K562 (cell line): ENCODE measurements around the gene SLC44A5. TPM values are rescaled to one million over a fixed set of nuclear protein-coding genes. Genes with fewer than 3 reads are reported as not detected.

Source experiments
- ATAC-seq: fragments of 200-7000 bp; cut with Tn5 transposase; 3 replicates; pipeline ENCODE4 v1.9.1; 2020; ENCODE audit warnings: moderate library complexity
- BruUV-seq: library from RNA; stranded (reverse); fragments of 400-500 nt; replicated peaks from 2 replicates; lab custom pipeline; 2021; lab: Mats Ljungman, UMichigan
- CTCF ChIA-PET: fragments of 300-600 bp; formaldehyde crosslinking; extraction: SDS; loops from one replicate; lab custom pipeline; 2021; ENCODE audit warnings: low intra/inter-chr PET ratio; lab: Yijun Ruan, JAX
- POLR2A ChIA-PET: fragments of 300-600, 350-650 bp; sonication (Branson Sonifier 250); formaldehyde crosslinking; extraction: SDS; loops from one replicate; lab custom pipeline; 2021; ENCODE audit warnings: antibody characterized with exemption, inconsistent platforms; lab: Yijun Ruan, JAX
- DNase-seq, 4 experiments: peaks; one replicate each; pipeline versions ENCODE4 v3.0.0 to v3.0.0-alpha.2; 2011 to 2018; ENCODE audit warnings: low spot score in 3 of 4, mixed read lengths in 3 of 4; ENCODE audit errors: extremely low read depth in 1 of 4
- FAIRE-seq: peaks from 2 replicates; lab custom pipeline; 2011; peaks lifted over from hg19 to GRCh38; lab: Jason Lieb, UNC
- H2AFZ ChIP-seq: 2 replicates; pipeline ENCODE4 v1.6.0; 2011; ENCODE audit warnings: low read depth, low read length, control low read depth, inconsistent platforms
- H3K27ac ChIP-seq: fragments of 200-600 bp; 3 replicates; pipeline ENCODE4 v1.8.0; 2011; ENCODE audit warnings: low read depth, mild to moderate bottlenecking, control low read depth, inconsistent platforms, low read length, moderate library complexity, mixed read lengths; ENCODE audit errors: extremely low read depth
- H3K27me3 ChIP-seq, 2 experiments: fragments of 300-600 bp in 1 of 2; 2 replicates in 1 of 2; 3 replicates in 1 of 2; pipeline versions ENCODE4 v1.6.0 to v1.8.0; 2011; ENCODE audit warnings: inconsistent platforms in 2 of 2, low read length in 2 of 2, mild to moderate bottlenecking in 1 of 2, mixed read lengths in 1 of 2, moderate library complexity in 1 of 2; ENCODE audit not compliant: control insufficient read depth in 2 of 2, insufficient read depth in 2 of 2
- H3K36me3 ChIP-seq: fragments of 300-600 bp; 3 replicates; pipeline ENCODE4 v1.8.0; 2011; ENCODE audit warnings: mild to moderate bottlenecking, low read length, inconsistent platforms; ENCODE audit not compliant: control insufficient read depth, insufficient read depth
- H3K4me1 ChIP-seq, 2 experiments: fragments of 200-600 bp in 1 of 2; replicated peaks in 1 of 2; 2 replicates in 1 of 2; 3 replicates in 1 of 2; pipeline versions ENCODE4 v1.5.1 to v1.8.0; 2011; ENCODE audit warnings: inconsistent platforms in 2 of 2, low read length in 2 of 2, mild to moderate bottlenecking in 1 of 2, mixed read lengths in 1 of 2, moderate library complexity in 1 of 2; ENCODE audit not compliant: control insufficient read depth in 2 of 2, insufficient read depth in 2 of 2
- H3K4me2 ChIP-seq: 2 replicates; pipeline ENCODE4 v1.6.1; 2011; ENCODE audit warnings: low read length, control low read depth, inconsistent platforms, mixed read lengths; ENCODE audit not compliant: insufficient read depth
- H3K4me3 ChIP-seq: fragments of 200-600 bp; sonication (generic), shearing (Covaris generic); 2 replicates; pipeline ENCODE4 v1.5.1; 2016; ENCODE audit warnings: control low read depth, inconsistent platforms
- H3K79me2 ChIP-seq: fragments of 200-600 bp; 3 replicates; pipeline ENCODE4 v1.8.0; 2011; ENCODE audit warnings: low read length, inconsistent platforms; ENCODE audit not compliant: control insufficient read depth, insufficient read depth
- H3K9ac ChIP-seq, 2 experiments: 2 replicates each; pipeline versions ENCODE4 v1.6.0 to v1.6.1; 2011; ENCODE audit warnings: low read depth in 2 of 2, low read length in 2 of 2, control low read depth in 1 of 2, inconsistent platforms in 1 of 2, mild to moderate bottlenecking in 1 of 2, mixed read lengths in 1 of 2; ENCODE audit not compliant: insufficient read depth in 1 of 2
- H3K9me1 ChIP-seq: one replicate; pipeline ENCODE4 v1.6.0; 2011; ENCODE audit warnings: inconsistent platforms, mild to moderate bottlenecking, low read length, moderate library complexity; ENCODE audit not compliant: control insufficient read depth, insufficient read depth
- H3K9me3 ChIP-seq: replicated peaks from 2 replicates; pipeline ENCODE4 v1.5.1; 2011; ENCODE audit warnings: low read depth, low read length, inconsistent platforms; ENCODE audit not compliant: control insufficient read depth, insufficient read depth
- H4K20me1 ChIP-seq: replicated peaks from 2 replicates; pipeline ENCODE4 v1.6.1; 2011; ENCODE audit warnings: low read length, inconsistent platforms, mixed read lengths; ENCODE audit not compliant: control insufficient read depth, insufficient read depth
- ARID2 ChIP-seq: fragments of 450-650 bp; IDR thresholded peaks from 2 replicates; pipeline ENCODE4 v1.6.1; 2017; ENCODE audit warnings: antibody characterized with exemption, mild to moderate bottlenecking
- CC2D1A ChIP-seq: fragments of 450-650 bp; IDR thresholded peaks from 2 replicates; pipeline ENCODE4 v1.6.1; 2017; ENCODE audit warnings: mild to moderate bottlenecking
- FOXK2 ChIP-seq, 2 experiments: fragments of 450-650 bp; IDR thresholded peaks in 1 of 2; conservative IDR thresholded peaks in 1 of 2; 2 replicates each; pipeline ENCODE4 v1.6.1; 2016; ENCODE audit warnings: low read depth in 2 of 2, mild to moderate bottlenecking in 1 of 2
- HDGF ChIP-seq: fragments of 450-650 bp; IDR thresholded peaks from 2 replicates; pipeline ENCODE4 v1.6.1; 2016
- NCOA6 ChIP-seq: fragments of 450-650 bp; IDR thresholded peaks from 2 replicates; pipeline ENCODE4 v1.6.1; 2017; ENCODE audit warnings: mild to moderate bottlenecking
- SMC3 ChIP-seq: conservative IDR thresholded peaks from 2 replicates; pipeline ENCODE4 v1.6.1; 2011; ENCODE audit warnings: low read depth, low read length, improper control_type of control experiment; ENCODE audit not compliant: insufficient read depth
- ZNF165 ChIP-seq: fragments of 250-450 bp; sonication (Bioruptor Pico); IDR thresholded peaks from 2 replicates; pipeline ENCODE4 v1.4.0; 2020; ENCODE audit warnings: borderline replicate concordance
- WGBS: fragments of 100-300 bp; shearing (Covaris generic); methylation state at CpG from one replicate; pipeline ENCODE4 v1.1.6; 2016; ENCODE audit warnings: low coverage, mixed read lengths; ENCODE audit not compliant: insufficient coverage; ENCODE audit errors: missing lambda C conversion rate; 5-methylcytosine and 5-hydroxymethylcytosine counted together
- in situ Hi-C: fragments of 300-500 bp; cut with MboI; formaldehyde crosslinking; loops from 4 replicates; pipeline ENCODE4 v1.15.0; 2018; ENCODE audit warnings: inconsistent platforms, mixed read lengths
- intact Hi-C: fragments of 100-400 bp; cut with micrococcal nuclease; formaldehyde crosslinking; loops from 2 replicates; pipeline ENCODE4 v1.14.2; 2022
- polyA plus RNA-seq, 8 experiments: library from polyadenylated mRNA; depleted of rRNA in 4 of 8; stranded (reverse) in 5 of 8; unstranded in 3 of 8; fragments of >200 nt; fragmentation: Nextera tagmentation in 2 of 8; fragmentation: Illumina TruSeq in 1 of 8; extraction: Ambion mirVana in 2 of 8; extraction: Trizol in 1 of 8; gene quantifications; 2 replicates each; pipeline versions ENCODE4 v1.2.1 to v1.2.3, GENCODE V29; 2011 to 2014; ENCODE audit warnings: inconsistent platforms in 1 of 8, missing spikeins in 1 of 8
- total RNA-seq, 7 experiments: library from RNA; depleted of rRNA in 6 of 7; stranded (reverse); fragments of >200 nt in 6 of 7; fragmentation: Illumina TruSeq in 2 of 7; extraction: Trizol in 2 of 7; gene quantifications; 2 replicates each; pipeline versions ENCODE4 v1.2.1 to v1.2.3, GENCODE V29; 2011 to 2021; ENCODE audit warnings: low replicate concordance in 1 of 7
- TF ChIP-seq, protein P1 (sequence below), 3 experiments: IDR thresholded peaks in 2 of 3; conservative IDR thresholded peaks in 1 of 3; 2 replicates each; pipeline ENCODE4 v1.5.1; 2011 to 2012; ENCODE audit warnings: low read length in 3 of 3, mild to moderate bottlenecking in 3 of 3, control low read depth in 2 of 3, improper control_type of control experiment in 1 of 3, inconsistent platforms in 1 of 3, low read depth in 1 of 3, mixed read lengths in 1 of 3, moderate library complexity in 1 of 3; ENCODE audit not compliant: insufficient read depth in 2 of 3
- TF ChIP-seq, protein P2 (sequence below): fragments of 450-650 bp; formaldehyde crosslinking; IDR thresholded peaks from 2 replicates; pipeline ENCODE4 v1.4.0; 2020; ENCODE audit warnings: mild to moderate bottlenecking, moderate library complexity

SLC44A5 gene
- total and polyA plus RNA-seq, 9 of the 15 experiments (the other 6 are each of a cell fraction or from before 2014, with no cell fraction given), result 1.2 to 10.1 (median 3.2) TPM

DNA sequence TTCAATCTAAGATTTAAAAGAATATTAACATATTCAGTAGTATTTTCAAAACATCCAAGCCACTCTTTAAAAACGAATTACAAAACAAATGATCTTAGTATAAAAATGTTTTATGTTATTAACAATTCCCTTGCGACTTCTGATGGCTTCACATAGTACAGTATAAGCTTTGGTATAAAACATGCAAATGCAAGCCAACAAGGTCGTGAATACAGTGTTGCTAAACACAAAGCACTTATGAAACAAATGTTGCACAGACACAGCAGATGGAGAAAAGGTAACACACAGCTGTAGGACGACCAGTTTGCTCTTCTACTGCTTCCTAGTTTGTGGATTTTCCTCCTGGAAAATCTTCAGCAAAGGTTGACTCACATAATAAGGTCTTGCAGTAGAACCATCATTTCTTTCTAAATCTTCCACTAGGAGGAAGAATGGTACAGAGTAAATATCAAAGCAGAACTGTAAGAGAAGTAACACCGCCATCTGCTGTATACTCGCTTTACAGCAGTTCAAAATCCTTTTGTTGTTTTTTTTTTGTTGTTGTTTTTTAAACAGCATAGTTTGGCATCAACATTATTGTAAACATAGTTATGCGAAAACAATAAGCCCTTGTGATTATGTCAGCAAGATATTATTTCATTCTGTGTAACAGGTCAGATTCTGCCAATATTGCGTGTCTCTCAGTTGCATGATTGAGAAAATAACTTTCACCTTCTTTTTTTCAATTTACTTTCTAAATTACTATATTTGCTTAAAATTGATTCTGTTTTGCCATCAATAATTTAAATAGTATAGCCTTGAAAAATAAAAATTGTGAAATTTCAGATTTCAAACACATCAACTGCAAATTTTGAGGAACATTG, 407.3 kb downstream of the SLC44A5 start:
- no peak overlapping the region for H3K4me3 ChIP-seq
- no peaks in the 10 kb centered on the region for H3K36me3 ChIP-seq
- 3% methylated on average over 8 of the region's 8 CpGs for WGBS
- H3K9me1 ChIP-seq, result no peaks in the 10 kb centered on the region
- DNase-seq (peak; percentile 35 to 44 (median 42)), ATAC-seq (peak; percentile 92), FAIRE-seq (peak; percentile 87)
- ChIA-PET POLR2A (no interaction called here), CTCF (interaction anchor here (0.7 to 5.2 kb wide), 2 partner anchors 432 to 945 kb away, joined by 3 to 53 read pairs; no protein-coding TSS in a partner anchor)
- no peaks in the 10 kb centered on the region for H3K4me1 ChIP-seq
- no peak overlapping the region for H3K9ac ChIP-seq
- no peaks in the 10 kb centered on the region for H4K20me1 ChIP-seq
- no peaks in the 10 kb centered on the region for H3K27me3 ChIP-seq
- H2AFZ ChIP-seq, result no peak overlapping the region
- in situ Hi-C loops (loop anchor here (10.0 kb wide), 1 partner anchor 439 kb away; no protein-coding TSS in a partner anchor), intact Hi-C loops (loop anchor here (1.0 to 5.0 kb wide), 2 partner anchors 71 to 431 kb away; partner anchors contain the start of gene LHX8)
- no peaks in the 10 kb centered on the region for H3K9me3 ChIP-seq
- no peak overlapping the region for H3K4me2 ChIP-seq
- no peaks in the 10 kb centered on the region for H3K79me2 ChIP-seq
- BruUV-seq, result no TSS peak
- no peak overlapping the region for H3K27ac ChIP-seq
- TF ChIP-seq CC2D1A (peak; percentile 45; the same call in 1 of the 2 replicates), FOXK2 (conservative IDR thresholded peaks at IDR 0.05 in 1 of 2, IDR thresholded peaks at IDR 0.05 in 1 of 2; ENCODE audit: low read depth in 2 of 2) (peak; percentile 52 to 53; a peak in 1 of 4 replicates), NCOA6 (0 out of 2 replicates have a peak, but pooled peaks have one; percentile 22), ARID2 (peak; percentile 76), ZNF165 (CRISPR knock-in tag) (no peak), HDGF (no peak), SMC3 (peak; percentile 60)
- TF ChIP-seq, protein P1, sequence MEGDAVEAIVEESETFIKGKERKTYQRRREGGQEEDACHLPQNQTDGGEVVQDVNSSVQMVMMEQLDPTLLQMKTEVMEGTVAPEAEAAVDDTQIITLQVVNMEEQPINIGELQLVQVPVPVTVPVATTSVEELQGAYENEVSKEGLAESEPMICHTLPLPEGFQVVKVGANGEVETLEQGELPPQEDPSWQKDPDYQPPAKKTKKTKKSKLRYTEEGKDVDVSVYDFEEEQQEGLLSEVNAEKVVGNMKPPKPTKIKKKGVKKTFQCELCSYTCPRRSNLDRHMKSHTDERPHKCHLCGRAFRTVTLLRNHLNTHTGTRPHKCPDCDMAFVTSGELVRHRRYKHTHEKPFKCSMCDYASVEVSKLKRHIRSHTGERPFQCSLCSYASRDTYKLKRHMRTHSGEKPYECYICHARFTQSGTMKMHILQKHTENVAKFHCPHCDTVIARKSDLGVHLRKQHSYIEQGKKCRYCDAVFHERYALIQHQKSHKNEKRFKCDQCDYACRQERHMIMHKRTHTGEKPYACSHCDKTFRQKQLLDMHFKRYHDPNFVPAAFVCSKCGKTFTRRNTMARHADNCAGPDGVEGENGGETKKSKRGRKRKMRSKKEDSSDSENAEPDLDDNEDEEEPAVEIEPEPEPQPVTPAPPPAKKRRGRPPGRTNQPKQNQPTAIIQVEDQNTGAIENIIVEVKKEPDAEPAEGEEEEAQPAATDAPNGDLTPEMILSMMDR (IDR thresholded peaks at IDR 0.05 in 2 of 3, conservative IDR thresholded peaks at IDR 0.05 in 1 of 3; ENCODE audit: insufficient read depth in 2 of 3, low read depth in 1 of 3, low read length in 3 of 3), result peak; percentile 75 to 98 (median 93); a peak in 5 of 6 replicates
- TF ChIP-seq, protein P2, sequence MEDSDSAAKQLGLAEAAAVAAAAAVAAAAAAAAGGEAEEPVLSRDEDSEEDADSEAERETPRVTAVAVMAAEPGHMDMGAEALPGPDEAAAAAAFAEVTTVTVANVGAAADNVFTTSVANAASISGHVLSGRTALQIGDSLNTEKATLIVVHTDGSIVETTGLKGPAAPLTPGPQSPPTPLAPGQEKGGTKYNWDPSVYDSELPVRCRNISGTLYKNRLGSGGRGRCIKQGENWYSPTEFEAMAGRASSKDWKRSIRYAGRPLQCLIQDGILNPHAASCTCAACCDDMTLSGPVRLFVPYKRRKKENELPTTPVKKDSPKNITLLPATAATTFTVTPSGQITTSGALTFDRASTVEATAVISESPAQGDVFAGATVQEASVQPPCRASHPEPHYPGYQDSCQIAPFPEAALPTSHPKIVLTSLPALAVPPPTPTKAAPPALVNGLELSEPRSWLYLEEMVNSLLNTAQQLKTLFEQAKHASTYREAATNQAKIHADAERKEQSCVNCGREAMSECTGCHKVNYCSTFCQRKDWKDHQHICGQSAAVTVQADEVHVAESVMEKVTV (CRISPR knock-in tag), result 0 out of 2 replicates have a peak, but pooled peaks have one; percentile 41
